HG03521 (cell line): ENCODE data around the gene MXD4.

Experiments
- ATAC-seq: cut with Tn5 transposase; IDR thresholded peaks from one replicate; pipeline ENCODE4 v1.9.1; 2021; ENCODE audit warnings: mild to moderate bottlenecking, moderate library complexity; ENCODE audit not compliant: unreplicated experiment

Gene MXD4

GRCh38 chr4:2261853-2262144, at the start of gene MXD4:
MXD4 (minus strand) TSS chr4:2262109; CDS start chr4:2261980, 129 bp downstream.
- no peak for ATAC-seq

- no peak for ATAC-seq
Measured at GRCh38 chr4:2306773-2307410, 45.0 kb upstream of the MXD4 start.

GRCh38 chr4:2305766-2306501, 44.0 kb upstream of the MXD4 start:
- ATAC-seq, result no peak

- no peak for ATAC-seq
Measured at GRCh38 chr4:2304877-2305561, 43.1 kb upstream of the MXD4 start.

GRCh38 chr4:2304321-2304876, 42.5 kb upstream of the MXD4 start:
- no peak for ATAC-seq

GRCh38 chr4:2303686-2304320, 41.9 kb upstream of the MXD4 start:
- no peak for ATAC-seq

- no peak for ATAC-seq
Measured at GRCh38 chr4:2303121-2303685, 41.3 kb upstream of the MXD4 start.

- ATAC-seq, result no peak
Measured at GRCh38 chr4:2302387-2303119, 40.6 kb upstream of the MXD4 start.

GRCh38 chr4:2301806-2302205, 39.9 kb upstream of the MXD4 start:
- ATAC-seq, result no peak

GRCh38 chr4:2301225-2301642, 39.3 kb upstream of the MXD4 start:
- ATAC-seq, result no peak

GRCh38 chr4:2300431-2301224, 38.7 kb upstream of the MXD4 start:
- no peak for ATAC-seq

- no peak for ATAC-seq
Measured at GRCh38 chr4:2299794-2300193, 37.9 kb upstream of the MXD4 start.

- no peak for ATAC-seq
Measured at GRCh38 chr4:2298532-2298991, 36.7 kb upstream of the MXD4 start.

- ATAC-seq, result no peak
Measured at GRCh38 chr4:2297606-2298531, 36.0 kb upstream of the MXD4 start.

GRCh38 chr4:2296631-2297601, 35.0 kb upstream of the MXD4 start:
- ATAC-seq, result no peak

GRCh38 chr4:2295900-2296442, 34.1 kb upstream of the MXD4 start:
- ATAC-seq, result no peak

GRCh38 chr4:2295500-2295899, 33.6 kb upstream of the MXD4 start:
- ATAC-seq, result no peak
